T-helper 2 cell treated with Interferon-gamma antibody and Interleukin-4, amounts not matched to agents 5 μg/mL and 100 μg/mL, for 36 hours (primary cell): Measurements from ENCODE around the gene ABHD14A.
A peak's percentile ranks its signal among the peaks of the same experiment; 100 is the strongest.

Experiments
- DNase-seq: peaks from one replicate; pipeline ENCODE4 v3.0.0; 2021; ENCODE audit warnings: low spot score
- H3K27ac Mint-ChIP-seq: one replicate; pipeline ENCODE4 v1.8.0; 2021; ENCODE audit warnings: mild to moderate bottlenecking, mixed read lengths
- H3K27me3 Mint-ChIP-seq: one replicate; pipeline ENCODE4 v1.8.0; 2021; ENCODE audit warnings: low read depth, mixed read lengths
- H3K36me3 Mint-ChIP-seq: one replicate; pipeline ENCODE4 v1.8.0; 2021; ENCODE audit warnings: low read depth, mixed read lengths
- H3K4me1 Mint-ChIP-seq: one replicate; pipeline ENCODE4 v1.8.0; 2021; ENCODE audit warnings: low read depth, mixed read lengths
- H3K4me3 Mint-ChIP-seq: one replicate; pipeline ENCODE4 v1.8.0; 2022; ENCODE audit warnings: mild to moderate bottlenecking, moderate library complexity, mixed read lengths
- H3K9me3 Mint-ChIP-seq: one replicate; pipeline ENCODE4 v1.8.0; 2021; ENCODE audit warnings: mixed read lengths

Gene ABHD14A

DNA sequence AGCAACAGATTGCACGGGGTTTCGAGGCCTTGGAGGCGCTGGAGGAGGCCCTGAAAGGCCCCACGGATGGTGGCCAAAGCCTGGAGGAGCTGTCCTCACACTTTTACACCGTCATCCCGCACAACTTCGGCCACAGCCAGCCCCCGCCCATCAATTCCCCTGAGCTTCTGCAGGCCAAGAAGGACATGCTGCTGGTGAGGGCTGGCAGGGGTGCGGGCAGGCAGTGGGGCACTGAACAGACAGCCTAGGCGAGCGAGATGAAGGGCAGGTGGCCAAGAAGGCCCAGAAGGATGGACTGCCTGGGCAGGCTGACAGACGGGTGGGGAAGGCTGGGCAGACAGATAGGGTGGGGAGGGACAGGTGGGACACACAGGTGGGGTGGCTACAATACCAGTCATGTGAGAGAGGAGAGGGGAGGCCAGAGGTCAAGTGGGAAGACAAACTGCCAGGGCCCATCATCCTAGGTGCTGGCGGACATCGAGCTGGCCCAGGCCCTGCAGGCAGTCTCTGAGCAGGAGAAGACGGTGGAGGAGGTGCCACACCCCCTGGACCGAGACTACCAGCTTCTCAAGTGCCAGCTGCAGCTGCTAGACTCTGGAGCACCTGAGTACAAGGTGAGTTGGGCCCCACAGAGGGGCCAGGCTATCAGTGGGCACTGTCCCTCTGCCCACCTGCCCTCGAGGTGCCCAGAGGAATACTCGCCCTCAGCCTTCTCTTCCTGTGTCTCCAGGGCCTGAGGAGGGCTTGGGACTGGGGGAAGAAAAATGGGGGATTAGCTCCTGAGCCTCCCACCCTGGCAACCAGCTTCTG, 29.6 kb upstream of the ABHD14A start:
- no peaks in the 10 kb centered on the region for H3K27me3 Mint-ChIP-seq
- no peak overlapping the region for H3K27ac Mint-ChIP-seq
- H3K36me3 Mint-ChIP-seq: peaks cover 4% of the 10 kb centered on the region
- H3K4me3 Mint-ChIP-seq: no peak overlapping the region
- H3K9me3 Mint-ChIP-seq: no peaks in the 10 kb centered on the region
- H3K4me1 Mint-ChIP-seq: peaks cover 13% of the 10 kb centered on the region
- no peak for DNase-seq

DNA sequence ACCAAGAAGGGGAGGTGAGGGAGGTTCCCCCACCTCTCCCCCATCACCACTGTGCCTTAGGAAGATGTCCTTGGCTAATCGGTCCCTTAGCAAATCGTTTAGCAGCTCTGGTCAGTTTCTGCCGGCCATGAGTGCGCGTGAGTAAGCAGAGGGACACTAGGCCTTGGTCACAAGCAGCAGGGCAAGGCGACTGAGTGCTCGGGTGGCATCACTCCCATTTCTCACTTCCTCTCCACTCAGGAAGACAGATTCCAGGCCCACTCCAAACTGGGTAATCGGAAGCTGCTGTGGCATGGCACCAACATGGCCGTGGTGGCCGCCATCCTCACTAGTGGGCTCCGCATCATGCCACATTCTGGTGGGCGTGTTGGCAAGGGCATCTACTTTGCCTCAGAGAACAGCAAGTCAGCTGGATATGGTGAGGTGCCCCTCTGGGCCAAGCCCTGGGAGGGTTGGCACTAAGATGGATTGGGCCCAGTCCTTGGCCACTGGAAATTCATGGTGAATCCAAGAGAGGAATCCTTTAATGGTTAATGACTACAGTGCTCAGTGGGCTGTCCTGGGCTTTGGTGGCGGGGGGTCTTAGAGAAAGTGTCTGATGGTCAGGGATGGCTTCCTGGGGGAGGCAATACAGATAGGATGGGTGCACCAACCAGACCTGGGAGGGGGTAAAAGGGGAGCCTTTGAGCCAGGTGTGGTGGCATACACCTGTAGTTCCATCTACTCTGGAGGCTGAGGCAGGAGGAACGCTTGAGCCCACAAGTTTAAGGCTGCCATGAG, 28.7 kb upstream of the ABHD14A start:
- Mint-ChIP-seq H3K4me1 (peaks cover 6% of the 10 kb centered on the region), H3K9me3 (no peaks in the 10 kb centered on the region), H3K27me3 (no peaks in the 10 kb centered on the region), H3K4me3 (no peak overlapping the region), H3K36me3 (peaks cover 2% of the 10 kb centered on the region), H3K27ac (peak overlapping the region; percentile 21)
- no peak for DNase-seq

DNA sequence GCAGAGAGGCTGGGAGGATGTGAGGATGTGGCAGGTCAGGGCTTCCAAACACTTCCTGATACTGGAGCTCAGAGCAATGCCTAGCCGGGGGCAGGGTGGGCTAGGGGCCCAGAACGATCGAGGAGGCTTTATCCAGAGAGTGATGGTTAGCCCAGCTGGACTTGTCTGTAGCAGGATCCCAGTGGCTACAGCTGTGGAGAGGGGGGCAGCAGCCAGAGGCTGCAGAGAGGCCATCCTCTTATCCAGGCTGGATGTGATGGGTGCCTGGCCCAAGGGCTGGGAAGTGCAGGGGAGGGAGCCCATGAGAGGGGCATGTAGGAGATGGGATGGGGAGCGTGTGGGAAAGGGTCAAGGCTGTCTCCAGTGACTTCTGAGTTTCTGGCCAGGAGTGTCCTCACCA, 28.1 kb upstream of the ABHD14A start:
- Mint-ChIP-seq H3K9me3 (no peaks in the 10 kb centered on the region), H3K4me1 (peaks cover 5% of the 10 kb centered on the region), H3K4me3 (no peak overlapping the region), H3K36me3 (peaks cover under 1% of the 10 kb centered on the region), H3K27ac (no peak overlapping the region), H3K27me3 (no peaks in the 10 kb centered on the region)
- DNase-seq: no peak

DNA sequence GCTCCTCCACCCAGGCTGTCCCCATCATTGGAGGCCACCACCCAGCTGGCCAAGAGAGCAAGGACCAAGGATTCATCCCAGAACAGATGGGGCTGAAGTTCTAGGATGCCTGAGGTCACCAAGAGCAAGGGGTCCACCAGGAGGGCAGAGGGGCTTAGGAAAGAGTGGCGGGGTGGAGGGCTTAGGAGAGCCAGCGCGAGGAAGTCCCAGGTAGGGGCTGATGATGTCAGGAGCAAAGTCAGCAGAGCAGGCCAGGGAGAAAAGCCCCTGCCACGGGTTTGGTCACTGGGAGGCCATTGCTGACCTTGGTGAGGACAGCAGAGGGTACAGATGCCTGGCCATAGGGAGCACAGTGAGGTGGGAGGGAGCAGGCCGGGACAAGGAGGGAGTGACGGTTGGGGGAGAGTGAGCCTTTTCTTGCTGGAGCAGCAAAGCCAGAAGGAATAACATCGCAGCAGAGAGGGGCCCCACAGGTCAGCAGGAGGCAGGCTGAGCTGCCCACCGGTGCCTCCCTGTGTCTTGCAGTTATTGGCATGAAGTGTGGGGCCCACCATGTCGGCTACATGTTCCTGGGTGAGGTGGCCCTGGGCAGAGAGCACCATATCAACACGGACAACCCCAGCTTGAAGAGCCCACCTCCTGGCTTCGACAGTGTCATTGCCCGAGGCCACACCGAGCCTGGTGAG, 27.5 kb upstream of the ABHD14A start:
- no peak overlapping the region for H3K27ac Mint-ChIP-seq

DNA sequence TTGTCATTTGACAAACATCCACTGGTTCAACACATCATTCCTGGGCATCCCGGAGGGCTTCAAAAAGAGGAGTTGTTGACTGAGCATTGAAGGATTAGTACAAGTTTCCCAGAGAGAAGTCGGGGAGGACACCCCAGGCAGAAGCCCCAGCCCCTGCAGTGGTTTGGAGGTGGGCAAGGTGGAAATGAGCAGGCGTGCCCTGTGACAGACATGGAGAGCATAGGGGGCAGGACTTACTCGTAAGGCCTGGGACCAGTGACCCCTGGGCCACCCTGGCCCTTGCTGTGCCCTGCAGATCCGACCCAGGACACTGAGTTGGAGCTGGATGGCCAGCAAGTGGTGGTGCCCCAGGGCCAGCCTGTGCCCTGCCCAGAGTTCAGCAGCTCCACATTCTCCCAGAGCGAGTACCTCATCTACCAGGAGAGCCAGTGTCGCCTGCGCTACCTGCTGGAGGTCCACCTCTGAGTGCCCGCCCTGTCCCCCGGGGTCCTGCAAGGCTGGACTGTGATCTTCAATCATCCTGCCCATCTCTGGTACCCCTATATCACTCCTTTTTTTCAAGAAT, 26.8 kb upstream of the ABHD14A start:
- H3K9me3 Mint-ChIP-seq: no peaks in the 10 kb centered on the region
- no peak for DNase-seq
- H3K36me3 Mint-ChIP-seq: no peaks in the 10 kb centered on the region
- H3K4me3 Mint-ChIP-seq: no peak overlapping the region
- no peak overlapping the region for H3K27ac Mint-ChIP-seq
- no peaks in the 10 kb centered on the region for H3K4me1 Mint-ChIP-seq
- H3K27me3 Mint-ChIP-seq: peaks cover 4% of the 10 kb centered on the region

More for the DNA sequence above, 27.5 kb upstream of the ABHD14A start:
- DNase-seq: no peak
- Mint-ChIP-seq H3K9me3 (no peaks in the 10 kb centered on the region), H3K36me3 (no peaks in the 10 kb centered on the region), H3K4me3 (no peak overlapping the region), H3K4me1 (peaks cover 5% of the 10 kb centered on the region), H3K27me3 (peaks cover 3% of the 10 kb centered on the region)

DNA sequence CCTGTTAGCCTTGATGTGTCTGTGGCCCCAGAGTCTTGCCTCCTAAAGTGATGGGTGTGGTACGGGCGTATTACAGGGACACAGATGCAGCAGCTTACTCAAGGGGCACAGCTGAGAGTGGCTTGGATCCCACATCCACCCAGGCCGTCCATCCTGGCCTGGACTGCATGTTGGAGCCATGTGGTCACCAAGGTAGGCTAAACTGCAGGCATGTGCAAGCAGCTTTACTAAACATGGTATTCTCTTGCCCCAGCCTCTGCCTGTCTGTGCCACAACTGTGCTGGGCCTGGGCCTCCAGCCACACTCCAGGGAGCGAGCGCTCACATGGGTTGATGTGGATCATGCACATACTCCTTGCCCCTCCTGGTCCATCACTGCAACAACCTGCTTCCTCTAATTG, 25.7 kb upstream of the ABHD14A start:
- Mint-ChIP-seq H3K27me3 (peaks cover 15% of the 10 kb centered on the region), H3K4me1 (no peaks in the 10 kb centered on the region), H3K27ac (no peak overlapping the region), H3K36me3 (no peaks in the 10 kb centered on the region), H3K9me3 (no peaks in the 10 kb centered on the region), H3K4me3 (no peak overlapping the region)
- no peak for DNase-seq

DNA sequence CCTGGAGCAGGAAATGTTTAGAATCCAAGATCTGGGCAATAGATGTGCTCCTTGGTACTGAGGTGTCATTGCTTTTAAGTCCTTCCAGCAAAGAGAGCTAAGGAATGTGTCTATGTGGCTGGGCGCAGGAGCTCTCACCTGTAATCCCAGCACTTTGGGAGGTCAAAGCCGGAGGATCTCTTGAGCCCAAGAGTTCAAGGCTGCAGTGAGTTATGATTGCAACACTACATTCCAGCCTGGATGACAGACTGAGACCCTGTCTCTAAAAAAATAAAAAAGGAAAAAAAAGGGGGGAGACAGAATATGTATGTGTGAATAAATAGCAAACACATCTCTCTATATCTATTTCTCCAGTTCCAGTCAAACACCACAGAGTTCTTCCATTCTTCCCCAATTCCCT, 24.0 kb upstream of the ABHD14A start:
- no peak overlapping the region for H3K4me3 Mint-ChIP-seq
- H3K27me3 Mint-ChIP-seq: peaks cover 27% of the 10 kb centered on the region
- H3K4me1 Mint-ChIP-seq: no peaks in the 10 kb centered on the region
- no peak overlapping the region for H3K27ac Mint-ChIP-seq
- DNase-seq: no peak
- H3K36me3 Mint-ChIP-seq: no peaks in the 10 kb centered on the region
- no peaks in the 10 kb centered on the region for H3K9me3 Mint-ChIP-seq

DNA sequence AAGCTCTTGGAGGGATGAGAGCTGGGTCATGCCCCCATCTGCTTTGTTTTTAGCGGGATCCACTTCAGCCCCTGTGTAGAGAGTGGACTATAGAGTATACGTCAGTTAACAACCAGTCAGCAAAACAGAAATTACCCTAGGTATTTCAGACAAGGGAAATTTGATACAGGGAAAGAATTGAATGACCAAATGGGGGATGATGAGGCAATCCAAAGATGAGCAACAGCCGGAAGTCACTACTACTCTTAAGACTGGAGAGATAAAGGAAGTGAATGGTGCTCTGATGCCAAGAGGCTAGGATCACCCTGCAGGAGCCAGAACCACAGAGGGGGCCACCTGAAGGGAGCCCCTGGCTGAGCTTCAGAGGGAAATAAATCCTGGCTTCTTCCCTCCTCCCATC, 21.4 kb upstream of the ABHD14A start:
- no peak overlapping the region for H3K27ac Mint-ChIP-seq
- no peak for DNase-seq

DNA sequence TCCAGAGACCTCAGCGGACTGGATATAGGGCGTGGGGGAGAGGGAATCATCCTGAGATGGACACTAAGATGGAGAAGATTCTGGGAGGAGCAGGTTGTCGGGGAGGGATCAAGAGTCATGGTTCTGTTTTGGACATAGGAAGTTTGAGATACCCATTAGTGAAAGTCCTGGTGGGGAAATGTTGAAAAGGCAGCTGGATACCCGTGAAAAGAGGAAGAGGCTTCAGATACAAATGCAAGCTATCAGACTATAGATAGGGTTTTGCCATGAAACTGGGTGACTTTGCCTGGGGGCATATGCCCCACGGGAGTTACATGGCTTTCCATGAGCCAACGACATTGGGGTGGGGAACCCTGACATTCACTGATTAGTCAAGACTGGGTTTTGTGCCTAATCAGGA, 20.8 kb upstream of the ABHD14A start:
- no peak overlapping the region for H3K27ac Mint-ChIP-seq
- H3K36me3 Mint-ChIP-seq: peaks cover 3% of the 10 kb centered on the region
- no peak for DNase-seq
- H3K4me3 Mint-ChIP-seq: no peak overlapping the region
- no peaks in the 10 kb centered on the region for H3K4me1 Mint-ChIP-seq
- peaks cover 33% of the 10 kb centered on the region for H3K27me3 Mint-ChIP-seq
- H3K9me3 Mint-ChIP-seq: no peaks in the 10 kb centered on the region

More for the DNA sequence above, 21.4 kb upstream of the ABHD14A start:
- peaks cover 3% of the 10 kb centered on the region for H3K36me3 Mint-ChIP-seq
- H3K9me3 Mint-ChIP-seq: no peaks in the 10 kb centered on the region
- H3K27me3 Mint-ChIP-seq: peaks cover 33% of the 10 kb centered on the region
- no peak overlapping the region for H3K4me3 Mint-ChIP-seq
- H3K4me1 Mint-ChIP-seq: no peaks in the 10 kb centered on the region

DNA sequence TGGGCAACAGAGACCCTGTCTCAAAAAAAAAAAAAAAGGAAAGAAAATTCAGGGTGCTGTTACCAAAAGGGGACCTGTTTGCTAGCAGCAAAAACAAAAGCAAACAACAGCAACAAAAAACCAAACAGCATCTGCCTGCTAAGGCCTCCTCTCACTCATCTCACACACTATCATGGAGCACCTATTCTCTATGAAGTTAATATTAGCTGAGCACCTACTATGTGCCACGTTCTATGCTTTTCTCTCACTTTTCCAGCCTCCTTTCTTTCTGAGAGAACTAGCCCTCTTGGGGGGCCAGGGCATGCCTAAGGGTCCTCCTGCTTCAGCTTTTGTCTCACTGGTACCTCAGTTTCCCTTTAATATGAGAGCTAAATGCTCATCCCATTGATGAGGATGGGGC, 20.2 kb upstream of the ABHD14A start:
- Mint-ChIP-seq H3K27ac (no peak overlapping the region), H3K4me3 (no peak overlapping the region), H3K27me3 (peaks cover 33% of the 10 kb centered on the region), H3K4me1 (no peaks in the 10 kb centered on the region), H3K36me3 (peaks cover 3% of the 10 kb centered on the region), H3K9me3 (no peaks in the 10 kb centered on the region)
- DNase-seq: no peak

DNA sequence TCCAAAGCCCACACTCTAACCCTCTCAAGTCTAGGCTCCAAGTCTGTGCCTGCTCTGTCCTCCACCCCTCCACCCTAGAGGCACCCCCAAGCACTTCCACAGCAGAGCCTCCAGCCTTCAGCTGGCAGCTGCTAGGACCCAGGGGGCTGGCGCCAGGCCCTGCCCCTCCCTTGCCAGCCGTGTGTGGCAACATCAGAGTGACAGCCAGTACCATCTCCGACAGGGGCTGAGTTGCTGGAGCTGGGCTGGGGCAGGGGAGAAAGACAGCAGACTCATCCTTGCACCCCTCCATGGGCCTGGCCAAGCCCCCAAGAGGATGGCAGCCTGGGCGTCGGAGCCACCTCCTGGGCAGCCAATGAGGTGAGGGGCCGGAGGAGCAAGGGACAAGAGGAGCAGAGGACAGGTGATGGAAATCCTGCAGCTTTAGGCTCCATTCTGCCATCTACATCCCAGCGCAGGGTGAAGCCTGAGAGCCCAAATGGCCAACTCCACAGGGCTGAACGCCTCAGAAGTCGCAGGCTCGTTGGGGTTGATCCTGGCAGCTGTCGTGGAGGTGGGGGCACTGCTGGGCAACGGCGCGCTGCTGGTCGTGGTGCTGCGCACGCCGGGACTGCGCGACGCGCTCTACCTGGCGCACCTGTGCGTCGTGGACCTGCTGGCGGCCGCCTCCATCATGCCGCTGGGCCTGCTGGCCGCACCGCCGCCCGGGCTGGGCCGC, 19.5 kb upstream of the ABHD14A start, which contains the start of gene GPR62:
Gene GPR62 (plus strand): TSS at position 207 of the 718 bp plus-strand sequence. CDS start 272 bp downstream, at position 479.
- Mint-ChIP-seq H3K36me3 (peaks cover 3% of the 10 kb centered on the region), H3K27ac (no peak within 1 kb of the TSS), H3K9me3 (no peaks in the 10 kb centered on the region), H3K4me1 (no peaks in the 10 kb centered on the region), H3K27me3 (peaks cover 33% of the 10 kb centered on the region), H3K4me3 (no peak within 1 kb of the TSS)
- no peak for DNase-seq

DNA sequence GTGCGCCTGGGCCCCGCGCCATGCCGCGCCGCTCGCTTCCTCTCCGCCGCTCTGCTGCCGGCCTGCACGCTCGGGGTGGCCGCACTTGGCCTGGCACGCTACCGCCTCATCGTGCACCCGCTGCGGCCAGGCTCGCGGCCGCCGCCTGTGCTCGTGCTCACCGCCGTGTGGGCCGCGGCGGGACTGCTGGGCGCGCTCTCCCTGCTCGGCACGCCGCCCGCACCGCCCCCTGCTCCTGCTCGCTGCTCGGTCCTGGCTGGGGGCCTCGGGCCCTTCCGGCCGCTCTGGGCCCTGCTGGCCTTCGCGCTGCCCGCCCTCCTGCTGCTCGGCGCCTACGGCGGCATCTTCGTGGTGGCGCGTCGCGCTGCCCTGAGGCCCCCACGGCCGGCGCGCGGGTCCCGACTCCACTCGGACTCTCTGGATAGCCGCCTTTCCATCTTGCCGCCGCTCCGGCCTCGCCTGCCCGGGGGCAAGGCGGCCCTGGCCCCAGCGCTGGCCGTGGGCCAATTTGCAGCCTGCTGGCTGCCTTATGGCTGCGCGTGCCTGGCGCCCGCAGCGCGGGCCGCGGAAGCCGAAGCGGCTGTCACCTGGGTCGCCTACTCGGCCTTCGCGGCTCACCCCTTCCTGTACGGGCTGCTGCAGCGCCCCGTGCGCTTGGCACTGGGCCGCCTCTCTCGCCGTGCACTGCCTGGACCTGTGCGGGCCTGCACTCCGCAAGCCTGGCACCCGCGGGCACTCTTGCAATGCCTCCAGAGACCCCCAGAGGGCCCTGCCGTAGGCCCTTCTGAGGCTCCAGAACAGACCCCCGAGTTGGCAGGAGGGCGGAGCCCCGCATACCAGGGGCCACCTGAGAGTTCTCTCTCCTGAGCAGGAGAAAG, 18.7 kb upstream of the ABHD14A start:
- peaks cover 3% of the 10 kb centered on the region for H3K36me3 Mint-ChIP-seq
- H3K4me3 Mint-ChIP-seq: no peak overlapping the region
- H3K4me1 Mint-ChIP-seq: no peaks in the 10 kb centered on the region
- DNase-seq: no peak
- peaks cover 33% of the 10 kb centered on the region for H3K27me3 Mint-ChIP-seq
- no peak overlapping the region for H3K27ac Mint-ChIP-seq
- H3K9me3 Mint-ChIP-seq: no peaks in the 10 kb centered on the region
